HL-60 (cell line): ENCODE measurements around the gene GSK3A.

Source experiments
- DNase-seq, 2 experiments: peaks; one replicate each; pipeline ENCODE4 v3.0.0-alpha.2; 2010 to 2020; ENCODE audit warnings: low read depth in 1 of 2, low spot score in 1 of 2
- H3K27ac ChIP-seq: fragments of 250-450 bp; sonication (Bioruptor Pico); replicated peaks from 2 replicates; pipeline ENCODE4 v1.5.1; 2020; ENCODE audit warnings: mild to moderate bottlenecking, moderate library complexity
- H3K27me3 ChIP-seq: fragments of 250-450 bp; sonication (Bioruptor Pico); 2 replicates; pipeline ENCODE4 v1.5.1; 2021; ENCODE audit warnings: mild to moderate bottlenecking, moderate library complexity; ENCODE audit not compliant: insufficient read depth, poor library complexity, severe bottlenecking
- H3K4me3 ChIP-seq: replicated peaks from 2 replicates; pipeline ENCODE4 v1.5.1; 2011; ENCODE audit warnings: mild to moderate bottlenecking, control low read depth, low read length; ENCODE audit not compliant: insufficient read depth
- CTCF ChIP-seq: IDR thresholded peaks from one replicate; pipeline ENCODE4 v1.5.1; 2011; ENCODE audit warnings: low read length, control low read depth, inconsistent platforms; ENCODE audit not compliant: insufficient read depth
- GABPA ChIP-seq: IDR thresholded peaks from 2 replicates; pipeline ENCODE4 v1.6.1; 2012; ENCODE audit warnings: low read depth
- POLR2AphosphoS5 ChIP-seq: IDR thresholded peaks from 2 replicates; pipeline ENCODE4 v1.6.1; 2012; ENCODE audit warnings: low read depth
- REST ChIP-seq: IDR thresholded peaks from 2 replicates; pipeline ENCODE4 v1.6.1; 2012; ENCODE audit warnings: low read depth; ENCODE audit not compliant: insufficient replicate concordance
- SPI1 ChIP-seq: IDR thresholded peaks from 2 replicates; pipeline ENCODE4 v1.6.1; 2012; ENCODE audit warnings: low read depth, mild to moderate bottlenecking, borderline replicate concordance

GSK3A gene

GRCh38 chr19:42286349-42287016, 44.1 kb upstream of the GSK3A start:
- TF ChIP-seq POLR2AphosphoS5 (no peak), GABPA (no peak), REST (no peak), CTCF (no peak), SPI1 (no peak)
- Histone ChIP-seq H3K27ac (no peak overlapping the region), H3K27me3 (no peaks in the 10 kb centered on the region), H3K4me3 (no peak overlapping the region)
- no peak for DNase-seq

DNA sequence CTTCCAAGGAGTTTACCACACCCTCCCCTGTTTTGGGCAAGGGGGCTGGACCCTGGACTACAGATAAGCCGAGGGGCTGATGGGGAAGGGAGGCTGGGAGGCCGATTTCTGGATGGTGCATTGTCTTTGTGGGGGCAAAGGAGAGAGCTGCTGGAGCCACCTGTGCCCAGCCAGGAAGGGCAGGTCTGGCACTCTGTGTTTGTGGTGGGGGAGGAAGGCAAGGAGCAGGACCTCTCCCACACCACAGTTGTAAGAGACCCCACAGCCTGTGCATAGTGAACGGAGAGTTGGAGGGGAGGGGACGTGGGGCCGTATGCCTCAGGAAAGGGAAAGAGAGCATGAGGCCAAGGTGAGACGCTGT, 43.6 kb upstream of the GSK3A start:
- H3K27ac ChIP-seq: no peak overlapping the region
- DNase-seq: no peak
- no peaks in the 10 kb centered on the region for H3K27me3 ChIP-seq
- no peak overlapping the region for H3K4me3 ChIP-seq
- TF ChIP-seq REST (no peak), GABPA (no peak), POLR2AphosphoS5 (no peak)

DNA sequence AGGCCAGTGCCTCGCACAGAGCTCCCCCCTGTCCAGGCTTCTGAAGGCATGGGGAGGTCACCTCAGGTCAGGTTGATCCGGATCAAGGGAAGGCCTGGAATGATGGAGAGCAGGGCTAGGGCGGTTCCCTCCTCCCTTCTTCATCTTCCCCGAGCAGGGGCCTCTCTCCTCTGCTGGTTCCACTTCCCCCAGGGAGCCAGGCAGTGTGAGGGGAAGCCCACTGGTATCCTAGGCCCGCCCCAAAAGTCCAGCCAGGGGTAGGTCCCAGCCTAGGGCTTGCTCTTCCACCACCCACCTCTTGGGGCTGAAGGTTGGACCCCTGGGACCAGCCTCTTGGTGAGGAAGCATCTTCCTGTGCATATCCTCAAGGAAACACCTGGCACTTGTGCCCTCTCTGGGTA, 43.1 kb upstream of the GSK3A start:
- no peak overlapping the region for H3K4me3 ChIP-seq
- DNase-seq: no peak
- TF ChIP-seq POLR2AphosphoS5 (no peak), SPI1 (no peak), CTCF (no peak), REST (no peak), GABPA (no peak)
- no peaks in the 10 kb centered on the region for H3K27me3 ChIP-seq
- H3K27ac ChIP-seq: no peak overlapping the region
